Neutrophil (primary cell): ENCODE data around the gene VWF.

ENCODE experiments used
- H3K27ac ChIP-seq: fragments of 200-600 bp; sonication (generic); 2 replicates; pipeline ENCODE4 v1.5.1; 2016; ENCODE audit warnings: mild to moderate bottlenecking, moderate library complexity
- H3K27me3 ChIP-seq: fragments of 200-600 bp; sonication (generic); 2 replicates; pipeline ENCODE4 v1.6.0; 2016; ENCODE audit warnings: mild to moderate bottlenecking
- H3K36me3 ChIP-seq: fragments of 200-600 bp; sonication (generic); 2 replicates; pipeline ENCODE4 v1.5.1; 2017
- H3K4me1 ChIP-seq, 2 experiments: fragments of 200-600 bp in 1 of 2; sonication (generic) in 1 of 2; 1 replicate in 1 of 2; 2 replicates in 1 of 2; pipeline versions ENCODE4 v1.5.1 to v1.6.1; 2013 to 2016; ENCODE audit warnings: low read depth in 1 of 2, low read length in 1 of 2, mild to moderate bottlenecking in 1 of 2, moderate library complexity in 1 of 2; ENCODE audit not compliant: control insufficient read depth in 1 of 2, insufficient read depth in 1 of 2
- H3K4me3 ChIP-seq, 2 experiments: fragments of 200-600 bp in 1 of 2; sonication (generic) in 1 of 2; 1 replicate in 1 of 2; 2 replicates in 1 of 2; pipeline ENCODE4 v1.5.1; 2013 to 2016; ENCODE audit warnings: low read depth in 1 of 2, low read length in 1 of 2, mild to moderate bottlenecking in 1 of 2, moderate library complexity in 1 of 2
- H3K9me3 ChIP-seq: fragments of 200-600 bp; sonication (generic); 2 replicates; pipeline ENCODE4 v1.5.1; 2016
- CTCF ChIP-seq: fragments of 200-600 bp; sonication (generic); IDR thresholded peaks from 2 replicates; pipeline ENCODE4 v1.5.1; 2016; ENCODE audit warnings: antibody characterized with exemption

Gene VWF

DNA sequence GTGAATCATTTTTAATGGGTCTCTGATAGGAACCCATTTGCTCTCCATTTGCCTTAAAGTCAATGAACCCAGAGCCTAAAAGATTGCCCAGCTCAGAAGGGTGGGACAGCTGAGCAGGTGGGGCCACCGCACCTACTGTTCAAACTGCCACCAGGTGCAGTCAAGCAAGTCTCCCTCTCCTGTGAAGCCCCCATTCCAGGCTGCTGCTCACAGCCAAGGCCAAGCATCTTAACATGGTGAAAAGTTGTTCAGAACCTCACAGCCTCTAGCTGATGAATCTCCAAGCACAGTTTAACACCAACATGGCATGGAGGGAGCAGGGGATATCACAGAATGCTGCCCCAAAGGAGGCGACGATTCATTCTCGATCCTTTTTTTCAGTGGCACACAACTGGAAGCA is 209.0 kb downstream of the VWF start:
- no peaks in the 10 kb centered on the region for H3K9me3 ChIP-seq
- peaks cover 14% of the 10 kb centered on the region for H3K27me3 ChIP-seq
- no peak for TF ChIP-seq CTCF
- H3K27ac ChIP-seq: no peak overlapping the region
- H3K36me3 ChIP-seq: no peaks in the 10 kb centered on the region
- no peaks in the 10 kb centered on the region for H3K4me1 ChIP-seq
- H3K4me3 ChIP-seq: no peak overlapping the region

DNA sequence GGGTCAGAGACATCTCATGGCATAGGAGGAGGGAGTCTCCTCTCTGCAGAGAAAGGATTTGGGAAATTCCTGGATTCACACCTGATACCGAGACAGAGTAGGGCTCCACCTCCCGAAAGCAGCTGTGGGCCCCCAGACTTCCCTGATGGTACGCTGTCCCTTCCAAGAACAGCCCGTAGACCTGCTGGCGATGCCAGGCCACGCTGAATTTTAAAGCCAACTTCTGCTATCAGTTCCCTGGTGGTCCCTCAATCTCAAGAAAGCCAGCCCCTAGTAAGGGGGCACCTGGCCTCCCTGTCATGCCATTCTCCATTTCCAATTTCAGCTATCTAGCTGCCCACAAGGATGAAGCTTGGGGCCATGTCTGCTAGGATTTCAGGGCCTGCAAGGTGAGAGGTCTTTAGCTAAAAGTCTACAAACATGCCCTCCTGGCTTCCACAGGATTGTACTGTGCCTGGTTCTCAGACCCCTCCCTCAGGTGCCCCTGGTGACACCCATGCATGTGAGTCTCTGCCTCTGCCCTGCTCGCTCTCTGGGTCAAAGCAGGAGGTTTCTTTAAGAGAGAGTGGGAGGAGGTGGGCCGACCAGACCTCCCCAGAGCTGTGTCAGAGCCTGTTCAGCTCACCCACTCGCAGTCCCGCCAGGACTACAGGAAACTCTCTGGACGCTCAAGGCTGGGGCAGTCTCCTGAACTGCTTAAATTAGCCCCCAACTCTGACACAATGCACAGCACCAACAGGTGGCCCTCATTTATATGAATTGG is 209.9 kb downstream of the VWF start:
- TF ChIP-seq CTCF: no peak
- no peak overlapping the region for H3K27ac ChIP-seq
- no peaks in the 10 kb centered on the region for H3K4me1 ChIP-seq
- peaks cover 16% of the 10 kb centered on the region for H3K27me3 ChIP-seq
- H3K9me3 ChIP-seq: no peaks in the 10 kb centered on the region
- no peak overlapping the region for H3K4me3 ChIP-seq
- no peaks in the 10 kb centered on the region for H3K36me3 ChIP-seq

DNA sequence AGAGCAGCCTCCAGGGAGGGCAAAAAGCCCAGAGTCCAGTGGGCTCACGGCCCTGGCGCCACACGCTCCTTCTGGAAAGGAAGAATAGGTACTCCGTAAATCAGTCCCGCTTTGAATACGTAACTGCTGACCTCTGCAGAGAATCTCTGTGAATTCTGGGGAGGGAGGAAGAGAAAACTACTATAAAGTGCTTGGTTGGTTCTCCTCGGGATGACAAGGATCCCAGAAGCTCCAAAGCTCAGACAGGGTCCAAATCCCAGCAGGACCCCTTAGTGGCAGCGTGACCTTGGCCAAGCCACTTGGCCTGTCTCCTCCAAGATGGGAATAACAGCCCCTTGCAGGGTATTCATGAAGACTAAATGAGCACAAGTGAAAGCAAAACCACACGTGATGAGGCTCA is 211.1 kb downstream of the VWF start:
- no peak for TF ChIP-seq CTCF
- peaks cover 27% of the 10 kb centered on the region for H3K27me3 ChIP-seq
- H3K4me1 ChIP-seq: no peaks in the 10 kb centered on the region
- no peaks in the 10 kb centered on the region for H3K9me3 ChIP-seq
- H3K4me3 ChIP-seq: no peak overlapping the region
- H3K36me3 ChIP-seq: no peaks in the 10 kb centered on the region
- no peak overlapping the region for H3K27ac ChIP-seq

GRCh38 chr12:5912437-5913334 is 211.8 kb downstream of the VWF start:
- no peaks in the 10 kb centered on the region for H3K9me3 ChIP-seq
- TF ChIP-seq CTCF: no peak
- peaks cover 27% of the 10 kb centered on the region for H3K27me3 ChIP-seq
- no peak overlapping the region for H3K27ac ChIP-seq
- no peak overlapping the region for H3K4me3 ChIP-seq
- H3K4me1 ChIP-seq: no peaks in the 10 kb centered on the region
- no peaks in the 10 kb centered on the region for H3K36me3 ChIP-seq

DNA sequence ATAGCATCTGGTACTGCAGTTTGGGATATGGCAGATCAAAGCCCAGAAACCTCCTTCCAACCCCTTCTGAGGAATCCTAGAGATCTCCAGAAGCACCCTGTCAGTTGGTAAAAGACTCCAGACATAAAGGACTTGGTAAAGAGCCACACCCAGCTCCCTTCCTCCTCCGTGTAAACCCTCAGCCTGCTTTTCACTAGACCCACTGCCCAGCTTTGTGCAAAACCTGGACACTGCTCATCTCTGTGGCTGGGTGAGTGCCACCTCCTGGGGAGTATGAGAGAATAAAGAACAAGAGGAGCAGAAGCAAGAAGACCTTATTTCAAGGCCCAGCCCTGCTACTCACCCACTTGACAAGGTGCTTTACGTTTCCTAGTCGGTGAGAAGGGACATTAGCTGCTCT is 212.5 kb downstream of the VWF start:
- Histone ChIP-seq H3K9me3 (no peaks in the 10 kb centered on the region), H3K27ac (no peak overlapping the region), H3K4me1 (no peaks in the 10 kb centered on the region), H3K36me3 (no peaks in the 10 kb centered on the region), H3K4me3 (no peak overlapping the region), H3K27me3 (peaks cover 27% of the 10 kb centered on the region)
- TF ChIP-seq CTCF: no peak
